HEK293T (cell line): ENCODE data around the gene ARHGEF6.
"Not testable (repeated sequence)": the region's sequence is repeated elsewhere in the genome, so short reads cannot be mapped to it uniquely, and the experiment has no call there.

Experiments
- CTCF ChIA-PET: fragments of 350-600 bp; formaldehyde crosslinking; extraction: SDS; loops from one replicate; lab custom pipeline; 2021; ENCODE audit warnings: antibody characterized with exemption, inconsistent platforms; lab: Yijun Ruan, JAX
- POLR2A ChIA-PET: fragments of 350-600 bp; formaldehyde crosslinking; extraction: SDS; loops from one replicate; lab custom pipeline; 2020; ENCODE audit warnings: antibody characterized with exemption, inconsistent platforms; lab: Yijun Ruan, JAX
- DNase-seq: peaks from one replicate; pipeline ENCODE4 v3.0.0; 2012; ENCODE audit warnings: mixed read lengths; ENCODE audit errors: extremely low spot score
- ARNT ChIP-seq: fragments of 450-650 bp; IDR thresholded peaks from 2 replicates; pipeline ENCODE4 v1.6.1; 2017; ENCODE audit warnings: mild to moderate bottlenecking
- BHLHE40 ChIP-seq: fragments of 450-650 bp; IDR thresholded peaks from 2 replicates; pipeline ENCODE4 v1.6.1; 2016; ENCODE audit warnings: mild to moderate bottlenecking, moderate library complexity, borderline replicate concordance
- CTBP1 ChIP-seq: fragments of 450-650 bp; IDR thresholded peaks from 2 replicates; pipeline ENCODE4 v1.6.1; 2016; ENCODE audit warnings: borderline replicate concordance
- ELF4 ChIP-seq: fragments of 450-650 bp; IDR thresholded peaks from 2 replicates; pipeline ENCODE4 v1.6.1; 2017; ENCODE audit warnings: antibody characterized with exemption
- FOXA1 ChIP-seq: fragments of 450-650 bp; IDR thresholded peaks from 2 replicates; pipeline ENCODE4 v1.6.1; 2016; ENCODE audit warnings: mild to moderate bottlenecking
- FOXK2 ChIP-seq: fragments of 450-650 bp; IDR thresholded peaks from 2 replicates; pipeline ENCODE4 v1.6.1; 2016; ENCODE audit warnings: mild to moderate bottlenecking
- FOXM1 ChIP-seq: fragments of 450-650 bp; IDR thresholded peaks from 2 replicates; pipeline ENCODE4 v1.6.1; 2017; ENCODE audit warnings: mild to moderate bottlenecking, borderline replicate concordance
- HDGF ChIP-seq: fragments of 450-650 bp; IDR thresholded peaks from 2 replicates; pipeline ENCODE4 v1.6.1; 2017; ENCODE audit warnings: antibody characterized with exemption, borderline replicate concordance
- L3MBTL2 ChIP-seq: fragments of 450-650 bp; conservative IDR thresholded peaks from 2 replicates; pipeline ENCODE4 v1.6.1; 2016; ENCODE audit warnings: mild to moderate bottlenecking
- LEF1 ChIP-seq: fragments of 450-650 bp; IDR thresholded peaks from 2 replicates; pipeline ENCODE4 v1.6.1; 2017; ENCODE audit warnings: mild to moderate bottlenecking, borderline replicate concordance
- NFRKB ChIP-seq: fragments of 450-650 bp; IDR thresholded peaks from 2 replicates; pipeline ENCODE4 v1.6.1; 2016; ENCODE audit warnings: mild to moderate bottlenecking, moderate library complexity
- PKNOX1 ChIP-seq: fragments of 450-650 bp; IDR thresholded peaks from 2 replicates; pipeline ENCODE4 v1.6.1; 2016
- SP1 ChIP-seq: fragments of 450-650 bp; IDR thresholded peaks from 2 replicates; pipeline ENCODE4 v1.6.1; 2017
- SUZ12 ChIP-seq: fragments of 450-650 bp; IDR thresholded peaks from 2 replicates; pipeline ENCODE4 v1.6.1; 2016; ENCODE audit warnings: mild to moderate bottlenecking
- TARDBP ChIP-seq: fragments of 450-650 bp; IDR thresholded peaks from 2 replicates; pipeline ENCODE4 v1.6.1; 2016
- ZNF384 ChIP-seq: fragments of 450-650 bp; IDR thresholded peaks from 2 replicates; pipeline ENCODE4 v1.6.1; 2016

The ARHGEF6 gene

GRCh38 chrX:136812286-136812685, 31.6 kb upstream of the ARHGEF6 start:
- DNase-seq: no peak
- ChIA-PET CTCF (no interaction called here), POLR2A (no interaction called here)
- TF ChIP-seq ELF4 (no peak), ZNF384 (no peak), L3MBTL2 (no peak), BHLHE40 (no peak), HDGF (no peak), ARNT (no peak), FOXA1 (no peak), PKNOX1 (no peak), CTBP1 (no peak), LEF1 (no peak), SP1 (no peak), TARDBP (no peak)

GRCh38 chrX:136810493-136810892, 29.8 kb upstream of the ARHGEF6 start:
- DNase-seq: no peak
- CTCF ChIA-PET: interaction anchor here (0.7 kb wide), 1 partner anchor 1889 kb away, joined by 3 read pairs; no protein-coding TSS in a partner anchor
- POLR2A ChIA-PET: no interaction called here
- TF ChIP-seq FOXK2 (no peak), LEF1 (no peak), BHLHE40 (no peak), HDGF (no peak), CTBP1 (no peak), ARNT (no peak), SP1 (no peak), FOXA1 (no peak), L3MBTL2 (no peak), TARDBP (no peak), PKNOX1 (no peak), ZNF384 (no peak), NFRKB (no peak), FOXM1 (no peak), ELF4 (no peak), SUZ12 (no peak)

- TF ChIP-seq BHLHE40 (no peak), CTBP1 (no peak), ARNT (no peak), LEF1 (no peak), FOXK2 (no peak), HDGF (no peak), NFRKB (no peak), SUZ12 (no peak), TARDBP (no peak), PKNOX1 (no peak), FOXM1 (no peak), ZNF384 (no peak), ELF4 (no peak), L3MBTL2 (no peak), SP1 (no peak), FOXA1 (no peak)
- ChIA-PET CTCF (interaction anchor here (0.6 kb wide), 1 partner anchor 1294 kb away, joined by 3 read pairs; no protein-coding TSS in a partner anchor), POLR2A (no interaction called here)
- DNase-seq: no peak
Observed at GRCh38 chrX:136806891-136807410, 26.2 kb upstream of the ARHGEF6 start.

DNA sequence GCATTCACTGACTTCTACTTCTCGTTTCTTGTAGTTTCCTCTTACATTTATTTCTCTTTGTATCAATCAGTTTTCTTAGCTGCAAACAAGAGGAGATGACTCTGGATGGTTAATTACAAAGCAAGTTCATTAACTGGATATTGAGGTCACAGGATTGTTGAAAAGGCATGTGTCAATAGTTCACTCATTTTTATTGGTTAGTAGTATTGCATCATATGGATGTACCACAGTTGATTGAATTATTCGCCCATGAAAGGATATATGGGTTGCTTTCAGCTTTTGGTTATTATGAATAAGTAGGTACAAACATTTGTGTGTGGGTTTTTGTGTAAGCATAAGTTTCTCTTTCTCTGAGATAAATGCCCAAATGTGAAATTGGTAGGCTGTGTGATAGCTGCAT, 21.8 kb upstream of the ARHGEF6 start:
- TF ChIP-seq ARNT (no peak), TARDBP (no peak), ELF4 (no peak), L3MBTL2 (no peak), SUZ12 (no peak), FOXA1 (no peak), SP1 (no peak)
- ChIA-PET POLR2A (no interaction called here), CTCF (no interaction called here)
- no peak for DNase-seq

GRCh38 chrX:136797787-136798186, 17.1 kb upstream of the ARHGEF6 start:
- no peak for DNase-seq
- ChIA-PET CTCF (no interaction called here), POLR2A (no interaction called here)
- TF ChIP-seq NFRKB (no peak), BHLHE40 (no peak), FOXA1 (no peak), SP1 (no peak), ELF4 (no peak), FOXM1 (no peak), TARDBP (no peak), FOXK2 (no peak), SUZ12 (no peak), HDGF (no peak), LEF1 (no peak), ZNF384 (no peak), CTBP1 (no peak), L3MBTL2 (no peak), PKNOX1 (no peak)

DNA sequence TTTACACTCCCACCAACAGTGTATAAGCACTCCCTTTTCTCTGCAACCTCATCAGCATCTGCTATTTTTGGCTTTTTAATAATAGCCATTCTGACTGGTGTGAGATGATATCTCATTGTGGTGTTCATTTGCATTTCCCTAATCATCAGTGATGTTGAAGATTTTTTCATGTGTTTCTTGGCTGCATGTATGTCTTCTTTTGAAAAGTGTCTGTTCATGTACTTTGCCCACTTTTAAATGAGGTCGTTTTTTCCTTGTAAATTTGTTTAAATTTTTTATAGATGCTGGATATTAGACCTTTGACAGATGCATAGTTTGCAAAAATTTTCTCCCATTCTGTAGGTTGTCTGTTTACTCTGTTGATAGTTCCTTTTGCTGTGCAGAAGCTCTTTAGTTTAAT, 14.4 kb upstream of the ARHGEF6 start:
- DNase-seq, CTCF ChIA-PET, POLR2A ChIA-PET: not testable (repeated sequence)

GRCh38 chrX:136794660-136795059, 13.9 kb upstream of the ARHGEF6 start:
- DNase-seq, CTCF ChIA-PET, POLR2A ChIA-PET: not testable (repeated sequence)
